Endometrial microvascular endothelial cells (primary cell): Measurements from ENCODE around the gene CCM2. TPM values are rescaled to one million over a fixed set of nuclear protein-coding genes. Genes with fewer than 3 reads are reported as not detected.
"Not testable (repeated sequence)": the region's sequence is repeated elsewhere in the genome, so short reads cannot be mapped to it uniquely, and the experiment has no call there.

Experiments
- in situ Hi-C: cut with HindIII; loops from 2 replicates; pipeline ENCODE4 v1.10.0; 2017; ENCODE audit warnings: low sequenced_read_pairs, low pct_unique_long_range_greater_than_20kb; ENCODE audit errors: inconsistent ontology term
- total RNA-seq: library from RNA; depleted of rRNA; stranded (reverse); fragments of >200 nt; gene quantifications from one replicate; pipeline ENCODE4 v1.2.3, GENCODE V29; 2015; ENCODE audit errors: inconsistent ontology term

Gene CCM2
- total RNA-seq, 1 donor from 2014 or later, result 70.8 TPM

DNA sequence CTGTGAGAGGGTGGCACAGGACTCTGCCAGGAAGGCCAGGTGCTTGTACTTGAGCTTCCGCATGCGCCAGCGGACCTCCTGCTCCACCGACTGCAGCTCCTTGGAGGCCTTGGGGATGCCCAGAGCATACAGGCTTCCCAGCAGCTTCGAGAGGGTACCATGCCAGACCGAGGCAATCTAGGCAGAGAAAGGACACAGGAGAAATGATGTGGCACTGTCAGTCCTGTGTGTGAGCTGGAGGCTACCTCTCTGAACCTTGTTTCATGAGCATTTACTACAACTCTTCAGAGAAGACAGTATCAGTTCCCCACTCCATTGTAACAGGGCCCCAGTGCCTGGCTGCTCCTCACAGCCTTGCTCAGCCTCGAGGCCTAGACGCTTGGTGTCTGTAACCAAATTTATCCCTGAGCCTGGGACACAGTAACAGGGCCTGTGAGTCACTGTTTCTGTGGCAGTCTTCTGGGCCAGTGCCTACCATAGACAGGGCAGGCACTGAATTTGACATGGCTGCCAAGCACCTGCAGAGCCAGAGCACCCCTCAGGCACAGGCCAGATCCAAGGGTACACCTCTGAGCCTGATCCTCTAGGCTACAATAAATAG lies 105.7 kb downstream of the CCM2 start:
- in situ Hi-C loops, result no loop called here

DNA sequence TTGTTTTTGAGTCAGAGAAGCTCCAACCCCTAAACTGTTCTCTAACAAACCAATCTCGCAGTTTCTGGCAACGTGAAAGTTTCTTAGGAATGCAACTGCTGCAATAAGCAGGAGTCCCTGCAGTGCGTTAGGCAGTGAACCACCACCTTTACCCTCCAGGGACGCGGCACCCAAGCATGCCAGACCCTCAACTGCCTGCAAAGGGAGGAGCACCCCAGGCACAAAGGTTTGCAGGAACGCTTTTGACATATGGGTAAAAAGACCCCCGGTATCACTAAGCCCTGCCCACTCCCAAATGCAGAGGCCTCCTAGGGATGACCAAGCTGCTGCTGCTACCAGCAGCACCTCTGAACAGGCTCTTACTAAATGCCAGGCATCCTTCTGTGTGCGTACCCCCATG lies 106.8 kb downstream of the CCM2 start:
- in situ Hi-C loops, result no loop called here

DNA sequence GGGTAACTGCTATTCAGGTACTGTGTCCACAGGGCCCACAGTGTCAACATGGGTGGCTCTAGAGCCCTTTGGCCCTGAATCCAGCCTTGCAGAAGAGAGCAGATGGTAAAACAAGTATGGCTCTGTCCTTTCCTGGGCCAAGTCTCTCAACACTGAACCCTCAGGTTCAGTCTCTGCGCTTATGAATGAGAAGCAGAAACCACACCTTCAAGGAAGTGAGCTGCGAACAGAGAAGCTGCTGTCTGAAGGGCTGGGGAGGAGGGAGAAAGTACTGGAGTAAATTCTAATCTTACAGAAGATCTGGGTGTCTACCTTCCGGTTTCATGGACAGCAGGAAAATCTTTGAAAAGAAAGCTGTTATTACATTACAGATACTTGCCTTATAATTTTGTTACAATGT lies 107.4 kb downstream of the CCM2 start:
- in situ Hi-C loops, result no loop called here

DNA sequence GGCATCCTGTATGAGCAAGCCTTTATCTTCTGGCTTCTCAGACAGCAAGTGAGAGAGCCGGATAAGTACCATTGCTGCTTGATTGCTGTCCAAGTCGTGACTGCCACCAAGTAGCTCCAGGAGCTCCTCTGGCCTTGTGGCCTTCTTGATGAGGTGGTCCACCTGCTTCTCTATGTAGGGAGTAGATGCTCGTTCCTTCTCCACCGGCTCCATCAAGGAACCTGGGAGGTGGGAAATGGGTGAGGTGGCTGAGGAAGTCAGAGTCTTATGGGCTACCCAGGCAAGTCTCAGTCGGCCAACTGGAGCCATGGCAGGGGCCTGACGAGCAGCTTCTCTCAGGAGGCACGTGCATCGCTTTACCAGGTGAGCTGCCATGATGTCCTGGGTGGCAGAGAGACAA lies 108.9 kb downstream of the CCM2 start:
- in situ Hi-C loops, result no loop called here

DNA sequence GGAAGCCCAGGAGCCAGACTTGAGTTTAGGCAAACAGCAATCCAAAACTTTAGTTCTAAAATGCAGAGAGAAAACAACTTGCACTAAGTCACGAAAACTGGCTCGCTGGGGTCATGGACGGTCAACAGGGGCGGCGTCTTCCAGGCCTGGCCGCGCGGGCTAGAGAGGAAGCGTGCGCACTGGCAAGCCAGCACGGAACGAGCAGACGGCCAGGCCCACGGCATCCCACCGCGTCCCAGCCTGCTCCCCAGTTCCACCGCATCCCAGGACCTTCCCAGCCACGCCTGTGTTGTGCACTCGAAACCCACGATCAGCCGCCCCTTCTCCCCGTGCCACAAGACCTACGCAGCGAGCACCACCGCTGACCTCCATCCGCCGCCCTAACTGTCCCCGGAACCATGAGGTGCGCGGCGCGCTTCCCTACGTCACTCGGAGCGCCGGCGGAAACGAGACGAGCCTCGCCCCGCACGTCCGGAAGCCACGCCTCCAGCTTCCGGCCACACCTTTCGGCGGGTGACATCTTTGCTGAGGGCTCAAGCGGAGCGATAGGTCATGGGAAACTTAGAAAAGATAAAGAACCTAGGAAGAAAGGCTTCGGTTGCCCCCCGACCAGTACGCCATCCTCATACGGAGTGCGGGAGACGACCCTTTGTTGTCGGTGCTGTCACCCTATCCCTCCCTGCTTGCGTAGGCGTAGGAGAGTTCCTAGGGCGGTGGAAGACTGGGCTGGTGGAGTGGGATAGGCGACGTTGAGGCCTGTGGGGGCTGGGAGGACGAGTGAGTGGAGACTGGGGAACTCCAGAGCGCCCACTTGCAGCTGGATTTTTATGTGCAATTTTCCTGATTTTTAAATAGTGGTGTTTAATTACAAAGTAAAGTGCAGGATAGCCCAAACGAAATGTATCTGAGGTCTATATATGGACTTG lies 111.6 kb downstream of the CCM2 start, which contains the start of gene TBRG4:
TBRG4 (minus strand) TSS at position 400 of the 926 bp plus-strand sequence. CDS start 2,460 bp downstream, outside the sequence.
- in situ Hi-C loops, result no loop called here

DNA sequence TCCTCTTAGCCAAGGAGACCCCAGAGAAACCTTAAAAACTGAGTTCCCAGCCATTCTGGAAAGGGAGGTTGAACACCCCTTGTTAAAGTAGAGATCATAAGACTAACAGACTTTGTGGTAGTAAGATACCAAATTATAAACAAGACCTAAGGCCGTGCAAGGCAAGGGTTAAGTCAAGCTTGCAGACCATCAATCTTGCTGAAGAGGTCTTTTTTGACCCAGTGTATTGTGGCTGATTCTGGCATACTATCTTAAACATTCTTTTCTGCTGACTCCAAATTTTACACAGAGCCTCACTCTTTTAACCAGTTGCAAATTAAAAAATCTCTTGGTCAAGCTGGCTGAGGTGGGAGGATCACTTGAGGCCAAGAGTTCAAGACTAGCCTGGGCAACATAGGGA lies 112.6 kb downstream of the CCM2 start:
- in situ Hi-C loops, result no loop called here

DNA sequence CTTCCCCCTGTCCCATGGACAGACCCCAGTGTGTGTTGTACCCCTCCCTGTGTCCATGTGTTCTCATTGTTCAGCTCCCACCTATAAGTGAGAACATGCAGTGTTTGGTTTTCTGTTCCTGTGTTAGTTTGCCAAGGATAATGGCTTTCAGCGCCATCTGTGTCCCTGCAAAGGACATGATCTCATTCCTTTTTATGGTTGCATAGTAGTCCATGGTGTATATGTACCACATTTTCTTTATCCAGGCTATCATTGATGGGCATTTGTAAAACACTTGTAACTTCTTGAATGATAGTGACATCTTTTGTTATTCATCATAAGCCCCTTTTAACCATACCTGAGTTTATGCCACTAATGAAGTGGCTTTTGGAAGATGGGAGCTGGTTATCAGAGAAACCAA lies 114.3 kb downstream of the CCM2 start:
- in situ Hi-C loops, result not testable (repeated sequence)

DNA sequence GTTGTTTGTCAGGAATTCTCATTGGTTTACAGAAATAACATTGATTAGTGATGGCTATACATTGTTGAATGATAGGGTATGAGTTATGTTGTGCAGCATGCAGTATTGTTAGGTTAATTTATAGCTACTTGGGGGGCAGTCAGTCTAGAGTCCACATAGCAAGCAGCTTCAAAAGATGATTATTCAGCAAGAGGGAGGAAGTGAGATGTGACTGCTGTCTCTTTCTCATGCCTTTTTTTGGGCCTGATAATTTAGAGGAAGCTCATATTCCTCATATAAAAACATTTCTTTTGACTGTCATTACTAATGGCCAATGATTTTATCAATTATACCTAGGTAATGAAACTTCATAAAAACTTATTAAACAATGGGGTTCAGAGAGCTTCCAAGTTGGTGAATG lies 114.9 kb downstream of the CCM2 start:
- in situ Hi-C loops, result no loop called here

DNA sequence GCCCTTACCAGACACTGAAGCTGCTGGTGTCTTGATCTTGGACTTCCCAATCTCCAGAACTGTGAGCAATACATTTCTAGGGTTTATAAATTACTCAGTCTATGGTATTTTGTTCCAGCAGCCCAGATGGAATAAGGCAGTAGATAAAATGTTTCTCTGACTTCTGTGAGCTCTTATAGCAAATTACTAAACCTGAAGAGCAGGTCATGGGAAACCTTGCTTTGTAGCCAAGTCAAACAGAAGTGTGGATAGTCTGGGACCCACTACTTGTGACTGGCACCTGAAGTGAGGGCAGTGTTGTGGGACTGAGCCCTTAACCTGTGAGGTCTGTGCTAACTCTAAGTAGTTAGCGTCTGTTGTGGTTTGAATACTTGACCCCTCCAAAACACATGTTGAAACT lies 116.0 kb downstream of the CCM2 start:
- in situ Hi-C loops, result no loop called here

DNA sequence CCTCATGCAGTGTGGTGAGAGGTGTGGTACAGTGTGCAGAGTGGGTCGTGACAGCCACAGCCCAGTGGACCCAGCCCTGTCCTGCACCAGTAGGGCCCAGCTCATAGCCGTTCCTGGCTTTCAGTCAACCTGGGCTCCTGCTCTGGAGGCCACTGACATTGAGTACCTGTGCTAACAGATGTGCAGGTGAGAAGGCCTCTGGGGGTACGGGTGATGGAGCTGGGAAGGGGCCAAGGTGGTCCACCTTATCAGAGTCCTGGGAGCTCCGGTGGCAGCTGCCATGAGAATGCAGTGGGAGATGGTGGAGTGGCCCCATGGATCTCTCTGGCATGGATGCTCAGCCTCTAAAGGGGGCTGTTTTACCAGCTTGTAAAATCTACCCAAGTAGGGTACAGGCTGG lies 117.6 kb downstream of the CCM2 start:
- in situ Hi-C loops, result no loop called here

DNA sequence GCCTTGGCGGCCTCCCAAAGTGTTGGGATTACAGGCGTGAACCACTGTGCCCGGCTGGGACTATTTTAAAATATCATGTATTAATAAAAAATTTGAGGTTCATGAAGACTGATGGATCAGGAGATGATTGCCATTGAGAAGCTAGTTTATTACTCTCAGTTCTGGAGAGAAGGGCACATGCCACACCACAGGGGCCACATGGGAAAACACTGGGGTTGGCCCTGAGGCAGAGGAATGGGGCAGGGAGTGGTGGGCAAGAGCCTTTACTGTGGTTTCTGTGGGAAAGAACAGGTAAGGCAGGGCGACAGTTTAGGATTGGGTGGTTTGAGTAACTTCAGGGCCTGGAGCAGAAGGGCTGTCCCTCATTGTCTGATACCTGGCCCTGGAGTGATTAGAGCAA lies 118.3 kb downstream of the CCM2 start:
- in situ Hi-C loops, result no loop called here

DNA sequence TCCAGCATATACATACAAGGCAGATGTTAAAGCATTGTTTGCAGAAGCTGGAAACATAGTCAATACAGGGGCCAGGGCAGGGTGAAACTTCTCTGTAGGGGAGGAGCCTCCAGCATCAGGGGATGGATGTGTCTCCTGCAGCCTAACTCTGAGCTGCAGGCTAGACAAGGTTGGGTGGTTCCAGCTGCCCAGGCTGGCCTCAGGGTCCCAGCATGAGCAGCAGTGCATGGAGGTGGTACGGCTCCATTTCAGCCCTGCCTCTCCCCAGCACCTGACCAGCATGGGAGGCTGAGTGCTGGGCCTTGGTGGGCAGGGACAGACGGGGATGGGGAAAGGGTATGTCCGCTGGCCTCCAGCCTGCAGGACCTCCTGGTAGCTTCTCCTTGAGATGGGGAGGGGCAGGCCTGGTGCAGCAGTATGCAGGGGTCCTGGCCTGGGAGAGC lies 118.9 kb downstream of the CCM2 start:
- in situ Hi-C loops, result no loop called here

DNA sequence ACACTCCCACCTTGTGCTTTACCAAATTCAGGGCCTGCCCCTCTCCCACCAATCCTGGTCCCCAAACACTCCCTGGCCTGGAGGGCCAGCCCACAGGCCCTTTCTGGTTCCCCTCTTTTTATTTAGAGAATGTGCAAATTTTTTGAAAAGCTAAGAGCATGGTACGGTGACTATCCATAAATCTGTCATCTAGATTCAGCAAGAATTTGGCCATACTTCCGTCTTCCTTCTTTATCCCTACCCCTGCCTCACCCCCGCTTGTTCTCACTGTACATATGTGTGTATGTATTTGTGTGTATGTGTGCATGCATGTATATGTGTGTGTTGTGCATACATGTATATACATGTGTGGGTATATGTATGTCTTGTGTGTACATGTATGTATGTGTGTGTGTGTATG lies 119.5 kb downstream of the CCM2 start:
- in situ Hi-C loops, result no loop called here

DNA sequence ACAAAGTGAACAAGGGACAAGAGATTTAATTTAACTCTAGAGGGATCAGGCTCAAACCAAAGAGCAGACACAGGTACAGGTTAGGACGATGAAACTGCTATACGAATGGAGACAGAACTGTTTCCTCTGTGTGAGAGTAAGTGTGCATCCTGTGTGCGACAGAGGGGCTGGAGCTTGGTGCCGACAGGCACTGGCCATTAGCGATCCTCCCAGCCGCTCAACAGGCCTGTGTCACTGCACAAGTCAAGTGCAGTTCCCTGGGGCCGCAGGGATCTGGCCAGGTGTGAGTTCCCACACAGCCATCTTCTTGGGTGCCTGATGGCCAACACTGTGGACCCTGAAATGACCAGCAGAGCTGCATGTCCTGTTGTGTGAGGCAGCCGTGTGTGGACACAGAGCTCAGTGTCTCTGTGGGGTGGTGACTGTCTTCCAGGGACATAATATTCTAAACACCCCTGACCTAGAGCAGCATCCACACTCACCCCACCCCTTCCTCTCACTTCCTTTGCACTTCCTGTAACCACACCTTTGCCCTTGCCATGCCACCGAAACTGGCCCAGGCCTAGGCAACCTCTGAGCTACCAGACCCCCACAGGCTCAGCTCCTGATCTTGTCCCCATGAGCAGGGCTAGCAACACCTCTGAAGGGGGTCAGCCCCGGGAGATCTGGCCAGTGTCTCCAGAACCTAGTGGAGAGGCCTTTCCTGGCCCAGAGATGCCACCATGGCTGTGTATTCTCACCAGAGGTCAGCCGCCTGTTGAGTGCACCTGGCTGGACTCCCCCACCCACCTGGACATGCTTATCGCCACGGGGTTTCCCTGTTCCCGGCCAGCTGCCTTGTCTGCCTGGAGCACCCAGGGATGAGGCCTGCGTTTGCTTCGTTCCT lies 123.2 kb downstream of the CCM2 start:
- in situ Hi-C loops, result no loop called here

DNA sequence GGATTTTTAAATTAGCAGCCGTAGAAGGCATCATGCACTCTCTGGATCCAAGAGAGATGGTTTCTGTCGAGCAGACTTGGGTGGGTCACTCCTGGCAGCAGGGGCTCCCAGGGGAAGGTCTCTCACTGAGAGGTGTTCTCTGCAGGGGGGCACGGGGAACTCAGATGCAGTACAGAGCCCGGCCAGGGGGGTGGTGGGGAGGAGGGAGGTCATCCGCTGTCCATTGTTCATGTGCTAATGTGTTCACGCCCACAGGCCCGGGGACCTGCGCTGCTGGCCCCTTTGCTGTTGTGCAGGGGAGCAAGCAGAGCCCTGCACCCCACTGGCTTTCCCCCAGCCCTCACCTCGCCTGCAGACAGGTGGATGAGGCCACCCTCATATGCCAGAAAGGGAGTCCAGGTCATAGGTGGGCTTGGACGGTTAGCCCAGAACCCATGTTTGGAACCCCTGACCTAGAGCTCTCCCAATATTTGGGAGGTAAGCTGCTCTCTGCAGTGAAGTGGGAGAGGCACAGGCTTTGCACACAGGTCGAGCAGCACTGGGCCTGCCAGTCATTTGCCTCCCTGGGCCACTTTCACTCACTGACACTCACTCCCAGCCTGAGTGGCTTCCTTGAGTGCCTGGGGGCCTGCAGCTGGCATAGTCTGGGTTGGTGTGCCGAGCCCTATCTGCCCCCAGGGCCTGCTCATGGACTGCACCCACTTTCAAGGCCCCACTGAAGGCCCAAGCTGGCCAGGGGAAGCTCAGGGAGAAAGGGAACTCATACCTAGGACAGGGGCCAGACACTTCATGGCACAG lies 124.1 kb downstream of the CCM2 start:
- in situ Hi-C loops, result no loop called here

DNA sequence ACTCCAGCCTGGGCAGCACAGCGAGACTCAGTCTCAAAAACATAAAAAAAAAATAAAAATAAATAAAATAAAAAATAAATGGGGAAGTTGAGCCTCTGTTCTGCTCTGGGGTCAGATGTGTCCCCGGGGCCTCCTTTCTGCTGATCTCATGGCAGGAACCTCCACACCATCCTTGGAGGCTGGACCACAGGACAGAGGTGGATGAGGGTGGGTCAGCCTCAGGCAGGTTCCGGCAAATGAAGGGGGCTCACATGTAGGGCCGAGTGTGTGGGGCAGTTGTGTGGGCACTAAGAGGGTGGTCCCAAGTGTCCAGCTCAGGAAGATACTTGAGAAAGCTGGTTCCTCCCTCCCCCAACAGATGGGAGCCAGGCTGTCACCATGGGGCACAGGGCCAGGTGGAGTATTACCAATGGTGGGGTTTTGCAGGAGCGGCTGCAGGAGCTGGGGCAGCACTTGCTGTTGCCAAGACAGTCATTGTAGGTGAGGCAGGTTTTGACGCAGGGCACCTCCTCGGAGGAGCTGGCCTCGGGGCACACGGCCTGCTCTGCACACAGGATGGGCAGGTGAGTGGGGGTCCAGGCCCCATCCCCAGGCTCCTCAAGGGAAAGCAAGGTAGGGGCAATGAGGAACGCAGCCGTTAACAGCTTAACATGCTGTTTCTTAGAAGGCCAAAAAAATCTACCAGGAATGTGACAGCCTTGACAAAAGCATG lies 125.3 kb downstream of the CCM2 start:
- in situ Hi-C loops, result no loop called here
